Fibroblast of mammary gland (primary cell): ENCODE measurements around the gene FOXL2NB.

Source experiments
- DNase-seq: peaks from one replicate; pipeline ENCODE4 v3.0.0-alpha.2; 2010; ENCODE audit warnings: low read depth
- H3K4me3 ChIP-seq: 2 replicates; pipeline ENCODE4 v1.5.1; 2011; ENCODE audit warnings: low read depth, mild to moderate bottlenecking, low read length, moderate library complexity; ENCODE audit not compliant: control insufficient read depth
- TF ChIP-seq, protein P1 (sequence below): conservative IDR thresholded peaks from 2 replicates; pipeline ENCODE4 v1.5.1; 2011; ENCODE audit warnings: low read depth, low read length, inconsistent platforms; ENCODE audit not compliant: control insufficient read depth, insufficient read depth

The FOXL2NB gene

DNA sequence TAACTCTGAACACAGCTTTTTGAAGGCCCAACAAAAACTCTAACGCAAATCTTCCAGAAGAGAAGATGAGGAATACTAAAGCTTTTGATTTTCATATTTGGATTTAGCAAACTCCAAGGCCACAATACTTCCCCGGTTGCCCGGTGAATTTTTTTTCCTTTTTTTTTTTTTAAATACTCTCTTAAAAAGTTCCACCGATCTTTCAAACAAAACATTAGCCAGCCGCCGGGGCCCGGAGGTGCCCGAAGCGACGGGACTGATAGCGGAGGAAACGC is 2.4 kb upstream of the FOXL2NB start:
- no peak overlapping the region for H3K4me3 ChIP-seq
- TF ChIP-seq, protein P1, sequence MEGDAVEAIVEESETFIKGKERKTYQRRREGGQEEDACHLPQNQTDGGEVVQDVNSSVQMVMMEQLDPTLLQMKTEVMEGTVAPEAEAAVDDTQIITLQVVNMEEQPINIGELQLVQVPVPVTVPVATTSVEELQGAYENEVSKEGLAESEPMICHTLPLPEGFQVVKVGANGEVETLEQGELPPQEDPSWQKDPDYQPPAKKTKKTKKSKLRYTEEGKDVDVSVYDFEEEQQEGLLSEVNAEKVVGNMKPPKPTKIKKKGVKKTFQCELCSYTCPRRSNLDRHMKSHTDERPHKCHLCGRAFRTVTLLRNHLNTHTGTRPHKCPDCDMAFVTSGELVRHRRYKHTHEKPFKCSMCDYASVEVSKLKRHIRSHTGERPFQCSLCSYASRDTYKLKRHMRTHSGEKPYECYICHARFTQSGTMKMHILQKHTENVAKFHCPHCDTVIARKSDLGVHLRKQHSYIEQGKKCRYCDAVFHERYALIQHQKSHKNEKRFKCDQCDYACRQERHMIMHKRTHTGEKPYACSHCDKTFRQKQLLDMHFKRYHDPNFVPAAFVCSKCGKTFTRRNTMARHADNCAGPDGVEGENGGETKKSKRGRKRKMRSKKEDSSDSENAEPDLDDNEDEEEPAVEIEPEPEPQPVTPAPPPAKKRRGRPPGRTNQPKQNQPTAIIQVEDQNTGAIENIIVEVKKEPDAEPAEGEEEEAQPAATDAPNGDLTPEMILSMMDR: no peak
- no peak for DNase-seq

DNA sequence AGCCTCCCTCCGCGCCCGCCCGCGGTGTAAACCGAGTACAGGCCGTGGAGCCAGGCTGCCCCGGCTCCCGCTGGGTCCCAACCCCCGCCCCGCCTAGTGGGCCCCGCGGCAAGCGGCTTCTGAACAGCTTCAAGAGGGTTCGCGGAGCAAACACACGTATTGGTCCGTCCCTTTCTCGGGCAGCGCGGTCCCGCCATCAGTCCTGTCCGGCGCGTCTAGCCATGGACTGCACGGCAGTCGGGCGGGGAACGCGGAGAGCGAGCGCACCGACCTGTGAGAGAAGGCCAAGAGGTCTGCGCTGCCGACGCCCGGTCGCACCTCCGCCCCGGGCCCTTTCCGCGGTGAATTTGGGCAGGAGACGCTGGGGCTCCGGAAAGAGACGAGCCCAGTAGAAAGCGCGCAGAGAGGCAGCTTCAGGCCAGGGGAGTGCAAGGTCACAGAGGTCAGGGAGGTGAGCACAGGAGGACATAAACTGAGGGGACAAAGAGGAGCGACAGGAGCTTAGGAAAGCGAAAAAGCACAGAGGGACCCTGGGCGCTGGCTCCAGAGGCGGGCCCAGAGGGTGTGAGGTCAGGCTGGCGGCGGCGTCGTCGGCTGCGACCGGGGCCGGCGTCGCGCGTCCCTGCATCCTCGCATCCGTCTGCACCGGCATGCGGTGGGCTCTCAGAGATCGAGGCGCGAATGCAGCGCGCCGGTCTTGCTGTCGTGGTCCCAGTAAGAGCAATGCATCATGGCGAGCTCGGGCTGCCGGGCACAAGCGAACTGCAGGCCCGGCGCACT is 1.9 kb upstream of the FOXL2NB start:
- no peak overlapping the region for H3K4me3 ChIP-seq
- no peak for DNase-seq
- TF ChIP-seq, protein P1: no peak

DNA sequence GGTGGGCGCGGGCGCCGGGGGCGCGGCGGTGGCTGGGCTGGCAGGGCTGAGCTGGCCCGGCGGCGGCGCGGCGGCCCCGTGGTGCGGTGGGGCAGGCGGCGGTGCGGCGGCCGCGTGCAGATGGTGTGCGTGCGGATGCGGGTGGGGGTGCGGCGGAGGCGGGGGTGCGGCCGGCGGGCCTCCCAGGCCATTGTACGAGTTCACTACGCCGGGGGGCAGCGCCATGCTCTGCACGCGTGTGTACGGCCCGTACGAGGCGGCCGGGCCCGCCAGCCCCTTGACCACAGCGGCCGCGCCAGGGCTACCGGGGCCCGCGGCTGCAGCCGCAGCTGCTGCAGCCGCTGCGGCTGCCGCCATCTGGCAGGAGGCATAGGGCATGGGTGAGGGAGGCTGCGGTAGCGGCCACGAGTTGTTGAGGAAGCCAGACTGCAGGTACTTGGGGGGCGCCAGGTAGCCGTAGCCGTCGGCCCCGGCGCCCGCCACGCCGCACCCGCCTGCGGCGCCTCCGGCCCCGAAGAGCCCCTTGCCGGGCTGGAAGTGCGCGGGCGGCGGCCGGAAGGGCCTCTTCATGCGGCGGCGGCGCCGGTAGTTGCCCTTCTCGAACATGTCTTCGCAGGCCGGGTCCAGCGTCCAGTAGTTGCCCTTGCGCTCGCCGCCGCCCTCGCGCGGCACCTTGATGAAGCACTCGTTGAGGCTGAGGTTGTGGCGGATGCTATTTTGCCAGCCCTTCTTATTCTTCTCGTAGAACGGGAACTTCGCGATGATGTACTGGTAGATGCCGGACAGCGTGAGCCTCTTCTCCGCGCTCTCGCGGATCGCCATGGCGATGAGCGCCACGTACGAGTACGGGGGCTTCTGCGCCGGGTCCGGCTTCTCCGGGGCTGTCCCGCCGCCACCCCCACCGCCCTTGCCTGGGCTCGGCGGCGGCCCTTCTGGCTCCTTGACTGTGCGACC is 1.0 kb upstream of the FOXL2NB start:
- TF ChIP-seq, protein P1: peak; percentile 24
- peak; percentile 38 for DNase-seq
- peak overlapping the region; percentile 28 for H3K4me3 ChIP-seq

DNA sequence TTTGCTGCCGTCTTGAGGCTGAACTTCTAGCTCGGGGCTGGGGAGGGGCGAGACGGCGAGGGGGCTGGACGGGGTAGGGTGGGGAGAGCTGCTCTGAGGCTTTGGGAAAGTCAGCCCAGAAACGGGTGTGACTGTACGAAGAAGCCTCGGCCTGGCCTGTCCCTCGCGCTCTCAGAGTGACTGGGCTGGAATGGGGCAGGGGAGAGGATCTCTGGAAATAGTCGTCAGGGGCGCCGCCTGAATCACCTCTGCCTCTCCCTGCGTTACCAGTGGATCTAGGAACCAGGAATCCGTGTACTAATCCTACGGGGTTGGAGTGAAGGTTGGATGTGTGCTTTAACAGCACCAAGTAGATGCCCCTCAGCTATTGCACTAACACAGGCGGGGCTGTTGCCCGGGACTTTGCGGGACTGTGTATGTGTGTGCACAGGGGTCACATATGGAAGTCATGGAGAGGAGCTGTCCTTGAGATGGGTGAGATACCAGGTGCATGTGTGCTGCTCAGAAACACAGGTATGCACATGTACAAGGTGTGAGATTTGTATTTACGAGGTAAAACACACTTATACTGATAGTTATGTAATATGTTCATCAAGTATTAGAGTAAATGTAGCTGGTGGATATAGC is 591 bp downstream of the FOXL2NB start:
- peak overlapping the region; percentile 37 for H3K4me3 ChIP-seq
- TF ChIP-seq, protein P1: no peak
- DNase-seq: no peak

DNA sequence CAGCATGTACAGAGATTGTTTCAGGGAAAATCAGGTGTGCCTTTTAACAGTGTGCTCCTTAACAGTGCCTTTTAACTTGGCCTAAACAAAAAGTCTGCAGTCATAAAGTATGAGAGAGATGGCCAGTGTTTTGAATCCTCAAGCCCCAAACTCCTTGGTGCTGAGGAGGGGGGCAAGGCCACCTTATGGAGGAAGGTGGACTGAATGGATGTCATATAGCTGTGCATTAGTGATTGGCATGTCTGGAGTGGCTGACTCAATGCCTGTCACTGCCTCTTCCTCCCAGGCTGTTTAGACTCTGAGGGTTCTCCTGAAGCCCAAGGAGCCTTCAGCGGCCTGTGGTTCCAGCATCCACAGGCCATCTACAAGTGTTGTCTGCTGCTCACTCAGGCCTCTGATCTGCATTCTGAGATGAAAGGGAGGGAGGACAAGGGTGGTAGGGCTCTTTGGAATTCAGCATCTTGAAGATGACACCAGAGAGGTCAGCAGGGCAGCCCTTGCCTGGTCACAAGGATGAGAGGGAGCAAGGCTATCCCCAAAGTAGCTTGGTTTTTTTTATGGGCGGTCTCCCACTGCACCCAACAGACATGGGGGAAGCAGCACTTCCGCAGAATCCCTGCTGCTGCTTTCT is 1.5 kb downstream of the FOXL2NB start:
- H3K4me3 ChIP-seq: no peak overlapping the region
- TF ChIP-seq, protein P1: no peak
- DNase-seq: no peak

DNA sequence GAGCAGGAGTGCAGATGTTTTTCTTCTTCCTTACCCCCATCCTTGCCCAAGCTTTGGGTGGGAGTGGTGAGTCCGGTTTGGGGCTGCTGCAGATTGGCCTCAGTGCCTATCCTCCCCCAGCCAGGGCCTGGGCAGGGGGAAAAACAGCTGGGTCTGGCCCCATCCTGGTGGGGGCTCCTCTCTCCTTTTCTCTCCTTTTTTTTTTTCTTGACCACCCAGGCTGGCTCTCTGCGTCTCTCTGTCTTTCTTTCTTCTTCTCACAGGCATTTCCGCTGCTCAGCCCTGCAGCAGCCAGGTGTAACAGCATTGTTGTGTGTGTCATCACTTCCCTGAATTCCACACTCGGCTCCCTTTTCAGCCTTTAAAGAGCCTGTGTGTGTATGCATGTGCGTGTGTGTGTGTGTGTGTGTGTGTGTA is 2.0 kb downstream of the FOXL2NB start:
- TF ChIP-seq, protein P1: no peak
- no peak overlapping the region for H3K4me3 ChIP-seq
- no peak for DNase-seq
